ENCODE data around the gene VWCE.

VWCE gene, protein sequence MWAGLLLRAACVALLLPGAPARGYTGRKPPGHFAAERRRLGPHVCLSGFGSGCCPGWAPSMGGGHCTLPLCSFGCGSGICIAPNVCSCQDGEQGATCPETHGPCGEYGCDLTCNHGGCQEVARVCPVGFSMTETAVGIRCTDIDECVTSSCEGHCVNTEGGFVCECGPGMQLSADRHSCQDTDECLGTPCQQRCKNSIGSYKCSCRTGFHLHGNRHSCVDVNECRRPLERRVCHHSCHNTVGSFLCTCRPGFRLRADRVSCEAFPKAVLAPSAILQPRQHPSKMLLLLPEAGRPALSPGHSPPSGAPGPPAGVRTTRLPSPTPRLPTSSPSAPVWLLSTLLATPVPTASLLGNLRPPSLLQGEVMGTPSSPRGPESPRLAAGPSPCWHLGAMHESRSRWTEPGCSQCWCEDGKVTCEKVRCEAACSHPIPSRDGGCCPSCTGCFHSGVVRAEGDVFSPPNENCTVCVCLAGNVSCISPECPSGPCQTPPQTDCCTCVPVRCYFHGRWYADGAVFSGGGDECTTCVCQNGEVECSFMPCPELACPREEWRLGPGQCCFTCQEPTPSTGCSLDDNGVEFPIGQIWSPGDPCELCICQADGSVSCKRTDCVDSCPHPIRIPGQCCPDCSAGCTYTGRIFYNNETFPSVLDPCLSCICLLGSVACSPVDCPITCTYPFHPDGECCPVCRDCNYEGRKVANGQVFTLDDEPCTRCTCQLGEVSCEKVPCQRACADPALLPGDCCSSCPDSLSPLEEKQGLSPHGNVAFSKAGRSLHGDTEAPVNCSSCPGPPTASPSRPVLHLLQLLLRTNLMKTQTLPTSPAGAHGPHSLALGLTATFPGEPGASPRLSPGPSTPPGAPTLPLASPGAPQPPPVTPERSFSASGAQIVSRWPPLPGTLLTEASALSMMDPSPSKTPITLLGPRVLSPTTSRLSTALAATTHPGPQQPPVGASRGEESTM

GRCh38 chr11:61294717-61295595 is at the start of gene VWCE:
VWCE (minus strand) TSS chr11:61295316; CDS start chr11:61295037, 279 bp downstream.
- DNase-seq, result peak; percentile 60 to 92

GRCh38 chr11:61343792-61344745 is 49.0 kb upstream of the VWCE start:
- no peak for DNase-seq

- DNase-seq, result no peak
These were observed 47.2 kb upstream of the VWCE start for GRCh38 chr11:61342207-61342803.

DNA sequence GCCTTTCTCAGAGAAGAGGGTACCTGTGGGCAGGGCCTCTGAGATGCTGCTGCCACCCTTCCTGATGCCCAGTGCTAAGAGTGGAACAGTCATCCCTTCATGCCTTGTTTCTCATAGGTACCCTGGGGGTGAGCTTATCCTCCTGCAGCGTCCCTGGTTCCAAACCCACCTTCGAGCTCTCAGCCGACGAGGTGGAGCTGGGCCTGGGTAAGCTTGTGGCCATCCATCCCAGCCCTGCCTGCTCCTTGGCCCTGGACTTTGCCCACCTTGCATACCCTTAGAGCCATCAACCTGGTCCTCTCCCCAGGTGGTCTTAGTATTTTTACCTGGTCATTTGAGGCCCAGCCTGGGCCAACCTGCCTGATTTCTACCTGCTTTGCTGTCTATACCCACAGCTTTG is 46.6 kb upstream of the VWCE start:
- no peak for DNase-seq

DNA sequence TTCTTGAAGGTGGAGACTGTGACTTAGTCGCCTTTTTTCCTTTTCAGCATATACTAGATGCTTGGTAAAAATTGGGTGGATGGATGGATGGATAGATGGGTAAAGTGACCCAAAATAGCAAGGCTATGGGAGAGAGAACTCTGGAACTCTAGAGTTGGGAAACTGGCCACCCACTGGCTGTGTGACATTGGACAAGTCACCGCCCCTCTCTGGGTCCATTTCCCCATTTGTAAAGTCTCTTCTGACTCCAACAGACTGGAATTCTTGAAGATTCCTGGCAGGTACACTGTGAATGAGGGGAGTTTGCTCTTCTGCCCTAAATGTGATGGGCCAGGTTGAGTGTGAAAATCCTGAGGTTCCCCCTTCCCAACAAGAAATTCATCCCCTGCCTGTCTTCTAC is 45.9 kb upstream of the VWCE start:
- no peak for DNase-seq

DNA sequence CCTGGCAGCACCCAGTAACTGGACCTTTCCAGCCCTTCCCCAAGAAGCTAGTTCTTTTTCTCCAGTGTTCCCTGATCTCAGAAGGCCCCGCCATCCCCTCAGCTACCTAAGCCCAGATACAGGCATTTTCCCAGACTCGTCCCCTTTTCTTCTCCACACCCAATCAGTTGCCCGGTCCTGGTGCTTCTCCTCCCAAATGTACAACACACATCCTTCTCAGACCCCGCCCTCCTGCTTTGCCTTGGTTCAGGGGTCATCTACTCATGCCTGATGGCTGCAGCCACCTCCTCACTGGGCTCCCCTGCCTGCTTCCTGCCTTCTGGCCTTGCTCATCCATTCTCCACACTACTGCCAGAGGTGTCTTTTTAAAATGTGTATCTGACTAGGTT is 44.4 kb upstream of the VWCE start:
- no peak for DNase-seq

- DNase-seq, result no peak
These were observed 43.8 kb upstream of the VWCE start for GRCh38 chr11:61338783-61339489.

- no peak for DNase-seq
These were observed 42.8 kb upstream of the VWCE start for GRCh38 chr11:61337706-61338470.

- peak; percentile 70 to 93 for DNase-seq
These were observed 41.2 kb upstream of the VWCE start for GRCh38 chr11:61336171-61336935.

GRCh38 chr11:61335355-61335710 is 40.2 kb upstream of the VWCE start:
- DNase-seq, result no peak

DNA sequence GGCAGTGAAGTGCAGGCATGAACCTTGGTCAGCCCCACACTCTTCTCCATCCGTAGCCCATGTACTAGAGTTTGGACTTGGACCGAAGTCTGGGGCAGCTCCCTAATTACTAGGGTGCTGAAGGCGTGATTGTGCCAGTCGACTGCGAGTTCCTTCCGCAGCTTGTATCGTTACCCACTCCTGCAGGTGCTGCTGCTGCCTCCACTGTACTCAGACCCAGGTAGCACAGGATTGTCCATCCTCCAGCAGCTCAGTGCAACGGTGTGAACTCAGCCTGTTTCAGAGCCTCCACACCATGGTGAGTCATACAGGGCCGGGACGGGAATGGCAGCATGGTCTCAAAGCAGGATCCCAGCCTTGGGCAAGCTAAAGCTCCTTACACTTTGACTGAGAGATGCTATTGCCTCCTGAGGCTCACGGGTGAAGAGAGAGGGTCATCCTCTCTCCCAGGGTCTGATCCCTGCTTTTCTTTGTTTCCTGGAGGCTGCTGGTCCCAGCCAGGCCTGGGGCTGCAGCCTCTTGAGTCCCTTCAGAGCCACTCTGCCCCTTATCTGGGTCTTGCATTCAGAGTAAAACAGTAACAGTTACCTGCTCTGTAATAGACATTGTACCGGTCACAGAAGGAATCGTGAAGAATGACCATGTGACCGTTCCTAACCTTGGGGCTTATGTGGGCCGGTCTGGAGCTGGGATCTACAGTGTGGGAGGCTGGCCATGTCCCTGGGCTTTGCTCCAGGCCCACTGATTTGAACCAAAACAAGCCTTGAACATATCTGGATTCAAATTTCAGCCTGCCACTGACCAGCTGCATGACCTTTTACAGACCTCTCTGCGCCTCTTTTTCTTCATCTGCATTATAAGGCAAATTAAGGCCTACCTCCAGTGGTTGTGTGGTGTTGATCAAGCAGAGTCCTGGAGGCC is 39.6 kb upstream of the VWCE start:
- DNase-seq, result no peak

- peak in 1 of 2 experiments; percentile 52 for DNase-seq
These were observed 38.7 kb upstream of the VWCE start for GRCh38 chr11:61333550-61334433.

- DNase-seq, result peak; percentile 87 to 99
These were observed 37.9 kb upstream of the VWCE start, which contains the start of the genes DDB1 and TKFC for GRCh38 chr11:61332797-61333549. DDB1 (minus strand) TSS chr11:61333105; CDS start chr11:61332968, 137 bp downstream. TKFC (plus strand) TSS chr11:61333228; CDS start chr11:61334729, 1,501 bp downstream.

DNA sequence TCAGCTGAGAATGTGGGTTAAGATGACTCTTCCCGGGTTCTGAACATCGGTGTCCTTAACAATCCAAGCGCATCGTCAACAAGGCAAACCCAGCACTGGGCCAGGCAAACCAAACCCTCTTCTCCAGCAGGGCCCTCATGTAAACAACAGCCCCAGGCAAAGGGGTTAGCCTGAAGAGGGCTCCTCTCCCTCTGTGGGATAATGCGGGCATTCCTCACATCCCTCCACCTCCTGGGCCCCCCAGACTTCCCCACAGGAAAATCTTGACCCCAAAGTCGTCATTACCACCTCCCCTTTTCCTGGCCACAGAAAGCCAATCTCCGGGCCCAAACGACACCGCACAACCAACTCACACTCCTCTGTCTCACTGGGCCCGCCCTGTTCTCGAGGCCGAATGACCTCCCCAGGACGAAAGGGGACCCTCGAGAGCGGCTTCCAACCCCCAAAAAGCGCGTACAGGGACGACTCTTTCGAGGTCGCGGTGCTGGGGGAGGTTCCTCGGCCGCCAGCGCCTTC is 37.2 kb upstream of the VWCE start:
- peak in 1 of 2 experiments; percentile 26 for DNase-seq

DNA sequence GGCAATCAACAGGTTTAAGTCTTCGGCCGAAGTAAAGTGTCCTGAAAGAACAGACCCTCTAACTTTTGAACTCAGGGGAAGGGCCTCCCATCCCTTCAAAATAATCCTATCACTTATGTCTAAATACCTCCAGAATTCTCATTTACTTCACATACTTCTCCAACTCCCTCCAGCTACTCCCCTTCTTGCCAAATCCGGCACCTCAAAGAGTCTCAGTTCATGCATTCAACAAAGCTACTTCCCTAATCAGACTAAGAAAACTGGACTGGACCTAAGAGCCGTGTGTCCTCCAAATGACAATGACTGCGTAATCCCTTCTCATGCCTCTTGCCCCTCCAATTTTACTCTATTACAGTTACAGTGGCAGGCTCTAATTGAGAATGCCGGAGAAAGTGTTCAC is 36.5 kb upstream of the VWCE start:
- DNase-seq, result no peak
